ENCODE measurements around the gene SFSWAP. TPM values are rescaled to one million over a fixed set of nuclear protein-coding genes. Genes with fewer than 3 reads are reported as not detected.
"Not testable (repeated sequence)": the region's sequence is repeated elsewhere in the genome, so short reads cannot be mapped to it uniquely, and the experiment has no call there.

Gene SFSWAP
- total RNA-seq, 1 donor from 2014 or later, result 18.2 TPM

DNA sequence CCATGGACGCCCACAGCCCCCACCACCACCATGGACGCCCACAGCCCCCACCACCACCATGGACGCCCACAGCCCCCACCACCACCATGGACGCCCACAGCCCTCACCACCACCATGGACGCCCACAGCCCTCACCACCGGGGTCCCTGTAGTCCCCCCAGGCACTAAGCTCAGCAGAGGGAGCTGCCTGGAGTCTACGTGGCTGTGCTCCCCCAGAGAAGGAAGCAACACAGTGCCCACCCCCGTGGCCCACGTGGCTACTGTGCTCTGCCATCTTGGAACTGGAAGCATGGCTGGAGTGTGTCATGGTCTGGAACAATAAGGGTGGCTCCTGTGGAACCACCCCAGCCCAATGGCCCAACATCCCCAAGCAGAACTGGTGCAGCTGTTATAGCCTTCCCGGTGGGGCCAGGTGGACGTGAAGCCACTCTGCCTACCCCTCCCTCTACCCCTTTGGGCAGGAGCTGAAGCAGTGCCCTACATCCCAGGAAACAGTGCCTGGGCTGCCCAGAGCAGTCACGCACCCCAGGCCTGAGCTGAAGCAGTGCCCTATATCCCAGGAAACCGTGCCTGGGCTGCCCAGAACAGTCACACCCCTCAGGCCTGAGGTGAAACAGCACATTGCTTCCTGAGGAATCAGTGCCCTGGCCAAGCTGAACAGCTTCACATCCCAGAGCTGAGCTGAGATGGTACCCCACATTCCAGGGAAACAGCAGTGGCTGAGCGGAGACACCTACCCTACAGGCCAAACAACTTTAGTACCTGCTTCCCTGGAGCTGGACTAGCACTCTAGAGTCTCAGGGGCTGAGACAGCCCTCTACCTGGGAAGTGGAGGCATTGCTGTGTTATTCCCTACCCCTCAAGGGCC lies 9.0 kb upstream of the SFSWAP start:
- H3K4me3 ChIP-seq (ENCODE audit: low read depth, low read length), result no peak overlapping the region
- no peak for FAIRE-seq
- no peaks in the 10 kb centered on the region for H3K36me3 ChIP-seq (ENCODE audit: control insufficient read depth, insufficient read depth, low read length)
- DNase-seq (ENCODE audit: low read depth), result no peak
- TF ChIP-seq CTCF (IDR thresholded peaks at IDR 0.05; ENCODE audit: insufficient read depth, low read length, severe bottlenecking), result no peak
- no peaks in the 10 kb centered on the region for H3K27me3 ChIP-seq (ENCODE audit: control insufficient read depth, insufficient read depth, low read length)

GRCh38 chr12:131702573-131702877 lies 8.4 kb upstream of the SFSWAP start:
- FAIRE-seq (no peak), DNase-seq (ENCODE audit: low read depth) (no peak)
- TF ChIP-seq CTCF (IDR thresholded peaks at IDR 0.05; ENCODE audit: insufficient read depth, low read length, severe bottlenecking), result no peak
- Histone ChIP-seq H3K4me3 (ENCODE audit: low read depth, low read length) (no peak overlapping the region), H3K36me3 (ENCODE audit: control insufficient read depth, insufficient read depth, low read length) (no peaks in the 10 kb centered on the region), H3K27me3 (ENCODE audit: control insufficient read depth, insufficient read depth, low read length) (no peaks in the 10 kb centered on the region)

DNA sequence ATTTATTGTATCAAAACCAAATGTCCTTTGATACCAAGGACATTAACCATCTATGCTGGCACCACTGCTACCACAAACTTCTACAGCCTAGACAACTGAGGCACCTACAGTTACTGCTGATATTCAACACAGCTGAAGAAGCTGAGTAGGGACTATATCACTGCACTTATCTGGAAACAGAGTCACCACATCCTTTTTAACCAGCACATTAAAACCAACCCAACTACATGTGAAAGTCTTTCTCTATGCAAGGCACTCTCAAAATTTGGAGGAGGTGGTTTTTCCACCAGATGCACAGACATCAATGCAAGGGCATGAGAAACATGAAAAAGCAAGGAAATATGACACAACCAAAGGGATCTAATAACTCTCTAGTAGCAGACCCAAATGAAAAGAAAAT lies 7.7 kb upstream of the SFSWAP start:
- no peak for DNase-seq (ENCODE audit: low read depth)
- no peaks in the 10 kb centered on the region for H3K36me3 ChIP-seq (ENCODE audit: control insufficient read depth, insufficient read depth, low read length)
- no peak for TF ChIP-seq CTCF (IDR thresholded peaks at IDR 0.05; ENCODE audit: insufficient read depth, low read length, severe bottlenecking)
- no peak for FAIRE-seq
- no peak overlapping the region for H3K4me3 ChIP-seq (ENCODE audit: low read depth, low read length)
- H3K27me3 ChIP-seq (ENCODE audit: control insufficient read depth, insufficient read depth, low read length), result no peaks in the 10 kb centered on the region

GRCh38 chr12:131704509-131704908 lies 6.4 kb upstream of the SFSWAP start:
- Histone ChIP-seq H3K27me3 (ENCODE audit: control insufficient read depth, insufficient read depth, low read length) (no peaks in the 10 kb centered on the region), H3K36me3 (ENCODE audit: control insufficient read depth, insufficient read depth, low read length) (no peaks in the 10 kb centered on the region), H3K4me3 (ENCODE audit: low read depth, low read length) (no peak overlapping the region)
- DNase-seq (ENCODE audit: low read depth) (no peak), FAIRE-seq (no peak)
- no peak for TF ChIP-seq CTCF (IDR thresholded peaks at IDR 0.05; ENCODE audit: insufficient read depth, low read length, severe bottlenecking)

DNA sequence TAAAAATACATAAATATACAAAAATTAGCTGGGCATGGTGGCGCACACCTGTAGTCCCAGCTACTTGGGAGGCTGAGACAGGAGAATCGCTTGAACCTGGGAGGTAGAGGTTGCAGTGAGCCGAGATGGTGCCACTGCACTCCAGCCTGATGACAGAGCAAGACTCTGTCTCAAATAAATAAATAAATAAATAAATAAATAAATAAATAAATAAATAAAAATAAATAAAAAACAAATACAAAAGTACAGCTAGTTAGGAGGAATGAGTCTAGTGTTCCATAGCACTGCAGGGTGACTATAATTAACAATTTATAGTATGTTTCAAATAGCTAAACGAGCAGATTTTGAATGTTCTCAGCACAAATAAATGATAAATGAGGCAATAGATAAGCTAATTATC lies 4.2 kb upstream of the SFSWAP start:
- DNase-seq (ENCODE audit: low read depth); H3K27me3 ChIP-seq (ENCODE audit: control insufficient read depth, insufficient read depth, low read length); H3K4me3 ChIP-seq (ENCODE audit: low read depth, low read length); H3K36me3 ChIP-seq (ENCODE audit: control insufficient read depth, insufficient read depth, low read length); FAIRE-seq: not testable (repeated sequence)

GRCh38 chr12:131709226-131709625 lies 1.7 kb upstream of the SFSWAP start:
- DNase-seq (ENCODE audit: low read depth) (no peak), FAIRE-seq (no peak)
- H3K4me3 ChIP-seq (ENCODE audit: low read depth, low read length), result no peak overlapping the region
- TF ChIP-seq CTCF (IDR thresholded peaks at IDR 0.05; ENCODE audit: insufficient read depth, low read length, severe bottlenecking), result no peak
- H3K36me3 ChIP-seq (ENCODE audit: control insufficient read depth, insufficient read depth, low read length), result peaks cover 3% of the 10 kb centered on the region
- no peaks in the 10 kb centered on the region for H3K27me3 ChIP-seq (ENCODE audit: control insufficient read depth, insufficient read depth, low read length)
